ENCODE measurements around the gene MAG. TPM values are rescaled to one million over a fixed set of nuclear protein-coding genes. Genes with fewer than 3 reads are reported as not detected.

The MAG gene
- total RNA-seq, 2 experiments from 2014 or later: not detected

DNA sequence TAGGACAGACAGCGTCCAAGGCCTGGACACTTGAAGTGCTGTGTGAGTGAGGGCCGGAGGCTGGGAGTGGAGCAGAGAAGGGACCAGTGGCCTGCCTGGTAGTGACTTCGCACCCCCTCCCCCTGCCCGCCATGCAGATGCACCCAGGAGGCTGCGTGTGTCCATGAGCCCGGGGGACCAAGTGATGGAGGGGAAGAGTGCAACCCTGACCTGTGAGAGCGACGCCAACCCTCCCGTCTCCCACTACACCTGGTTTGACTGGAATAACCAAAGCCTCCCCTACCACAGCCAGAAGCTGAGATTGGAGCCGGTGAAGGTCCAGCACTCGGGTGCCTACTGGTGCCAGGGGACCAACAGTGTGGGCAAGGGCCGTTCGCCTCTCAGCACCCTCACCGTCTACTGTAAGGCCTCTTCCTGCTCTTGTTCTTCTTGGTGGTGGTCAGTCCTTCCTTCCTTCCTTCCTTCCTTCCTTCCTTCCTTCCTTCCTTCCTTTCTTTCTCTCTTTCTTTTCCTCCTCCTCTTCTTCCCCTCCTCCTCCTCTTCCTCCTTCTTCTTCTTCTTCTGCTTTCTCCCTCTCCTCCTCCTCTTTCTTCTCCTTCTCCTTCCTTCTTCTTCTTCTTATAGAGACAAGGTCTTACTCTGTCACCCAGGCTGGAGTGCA, 49.7 kb downstream of the MAG start:
- intact Hi-C loops (cut with DNase I, micrococcal nuclease): no loop called here
- Histone ChIP-seq H3K4me3 (ENCODE audit: low read length) (no peak overlapping the region), H3K27ac (ENCODE audit: low read depth in 1 of 2, low read length in 2 of 2) (no peak overlapping the region), H3K9me3 (ENCODE audit: control insufficient read depth in 1 of 2, insufficient read depth in 1 of 2, low read length in 2 of 2) (no peaks in the 10 kb centered on the region), H3K36me3 (ENCODE audit: insufficient read depth, low read length) (no peaks in the 10 kb centered on the region), H3K4me1 (ENCODE audit: insufficient read depth, low read length) (peaks cover 11% of the 10 kb centered on the region), H3K27me3 (ENCODE audit: control insufficient read depth in 1 of 2, insufficient read depth in 2 of 2, low read length in 2 of 2) (peaks cover 0 to 2% of the 10 kb centered on the region in 2 experiments)
- H3K36me3 Mint-ChIP-seq (ENCODE audit: low read depth): no peaks in the 10 kb centered on the region
- DNase-seq (no peak), ATAC-seq (ENCODE audit: poor library complexity) (no peak)
- H3K9me3 Mint-ChIP-seq: no peaks in the 10 kb centered on the region
- CTCF ChIA-PET: no interaction called here
- H3K27ac Mint-ChIP-seq: no peak overlapping the region
- H3K4me3 Mint-ChIP-seq: no peak overlapping the region
- peaks cover 3% of the 10 kb centered on the region for H3K27me3 Mint-ChIP-seq
- POLR2A ChIA-PET: no interaction called here
- TF ChIP-seq, protein P1, sequence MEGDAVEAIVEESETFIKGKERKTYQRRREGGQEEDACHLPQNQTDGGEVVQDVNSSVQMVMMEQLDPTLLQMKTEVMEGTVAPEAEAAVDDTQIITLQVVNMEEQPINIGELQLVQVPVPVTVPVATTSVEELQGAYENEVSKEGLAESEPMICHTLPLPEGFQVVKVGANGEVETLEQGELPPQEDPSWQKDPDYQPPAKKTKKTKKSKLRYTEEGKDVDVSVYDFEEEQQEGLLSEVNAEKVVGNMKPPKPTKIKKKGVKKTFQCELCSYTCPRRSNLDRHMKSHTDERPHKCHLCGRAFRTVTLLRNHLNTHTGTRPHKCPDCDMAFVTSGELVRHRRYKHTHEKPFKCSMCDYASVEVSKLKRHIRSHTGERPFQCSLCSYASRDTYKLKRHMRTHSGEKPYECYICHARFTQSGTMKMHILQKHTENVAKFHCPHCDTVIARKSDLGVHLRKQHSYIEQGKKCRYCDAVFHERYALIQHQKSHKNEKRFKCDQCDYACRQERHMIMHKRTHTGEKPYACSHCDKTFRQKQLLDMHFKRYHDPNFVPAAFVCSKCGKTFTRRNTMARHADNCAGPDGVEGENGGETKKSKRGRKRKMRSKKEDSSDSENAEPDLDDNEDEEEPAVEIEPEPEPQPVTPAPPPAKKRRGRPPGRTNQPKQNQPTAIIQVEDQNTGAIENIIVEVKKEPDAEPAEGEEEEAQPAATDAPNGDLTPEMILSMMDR (IDR thresholded peaks at IDR 0.05): no peak
- H3K4me1 Mint-ChIP-seq (ENCODE audit: low read depth): peaks cover 12% of the 10 kb centered on the region

DNA sequence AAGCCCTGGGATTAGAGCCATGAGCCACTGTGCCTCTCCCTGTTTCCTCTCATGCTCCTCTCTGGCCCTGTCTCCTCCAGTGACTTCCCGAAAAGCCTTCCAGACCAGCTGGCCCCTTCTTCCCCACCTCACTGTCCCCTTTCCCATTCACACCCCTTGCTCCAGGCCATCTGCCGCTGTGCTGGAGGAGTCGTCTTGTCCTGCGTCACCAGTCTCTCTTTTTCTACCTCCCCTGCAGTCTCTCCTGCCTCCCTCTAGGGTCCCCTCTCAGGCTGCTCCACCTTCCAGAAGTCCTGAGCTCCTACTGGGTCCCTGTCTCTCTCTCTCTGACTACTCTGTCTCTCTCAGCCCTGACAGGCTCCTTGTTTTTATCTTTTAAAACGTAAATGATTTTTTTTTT, 50.5 kb downstream of the MAG start:
- ATAC-seq (ENCODE audit: poor library complexity) (no peak), DNase-seq (no peak)
- Histone ChIP-seq H3K36me3 (ENCODE audit: insufficient read depth, low read length) (no peaks in the 10 kb centered on the region), H3K27me3 (ENCODE audit: control insufficient read depth in 1 of 2, insufficient read depth in 2 of 2, low read length in 2 of 2) (peaks cover 0 to 2% of the 10 kb centered on the region in 2 experiments), H3K4me3 (ENCODE audit: low read length) (no peak overlapping the region), H3K27ac (ENCODE audit: low read depth in 1 of 2, low read length in 2 of 2) (no peak overlapping the region), H3K4me1 (ENCODE audit: insufficient read depth, low read length) (peaks cover 18% of the 10 kb centered on the region), H3K9me3 (ENCODE audit: control insufficient read depth in 1 of 2, insufficient read depth in 1 of 2, low read length in 2 of 2) (no peaks in the 10 kb centered on the region)
- Mint-ChIP-seq H3K9me3 (no peaks in the 10 kb centered on the region), H3K4me3 (no peak overlapping the region), H3K27ac (no peak overlapping the region), H3K27me3 (peaks cover 9% of the 10 kb centered on the region), H3K36me3 (ENCODE audit: low read depth) (no peaks in the 10 kb centered on the region), H3K4me1 (ENCODE audit: low read depth) (peaks cover 19% of the 10 kb centered on the region)
- ChIA-PET CTCF (no interaction called here), POLR2A (no interaction called here)
- TF ChIP-seq, protein P1 (IDR thresholded peaks at IDR 0.05): no peak
- intact Hi-C loops (cut with DNase I, micrococcal nuclease): no loop called here

DNA sequence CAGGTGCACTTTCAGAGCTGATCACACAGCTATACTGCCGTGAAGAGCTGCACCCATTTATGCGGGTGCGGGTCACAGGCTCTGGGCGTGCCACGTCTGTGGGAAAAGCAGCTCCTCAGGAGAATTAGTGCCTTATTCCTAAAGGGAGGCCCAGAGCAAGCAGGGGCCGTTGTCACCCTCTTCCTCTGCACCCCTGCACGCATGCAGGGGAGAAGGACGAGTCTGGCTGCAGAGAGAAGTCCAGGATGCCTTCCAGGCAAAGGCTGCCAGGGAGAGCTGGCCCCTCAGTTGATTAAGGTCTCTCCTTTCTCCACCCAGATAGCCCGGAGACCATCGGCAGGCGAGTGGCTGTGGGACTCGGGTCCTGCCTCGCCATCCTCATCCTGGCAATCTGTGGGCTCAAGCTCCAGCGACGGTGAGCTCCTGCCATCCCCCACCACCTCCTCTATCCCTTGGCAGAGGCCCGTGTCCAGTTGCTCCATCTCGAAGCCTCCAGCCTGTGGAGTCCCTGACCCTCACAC, 52.6 kb downstream of the MAG start:
- no peaks in the 10 kb centered on the region for H3K9me3 Mint-ChIP-seq
- TF ChIP-seq, protein P1 (IDR thresholded peaks at IDR 0.05): no peak
- no peaks in the 10 kb centered on the region for H3K36me3 Mint-ChIP-seq (ENCODE audit: low read depth)
- no peak overlapping the region for H3K27ac Mint-ChIP-seq
- ChIA-PET CTCF (interaction anchor here (0.5 kb wide), 1 partner anchor 111 kb away, joined by 3 read pairs; no protein-coding TSS in a partner anchor), POLR2A (no interaction called here)
- Histone ChIP-seq H3K9me3 (ENCODE audit: control insufficient read depth in 1 of 2, insufficient read depth in 1 of 2, low read length in 2 of 2) (no peaks in the 10 kb centered on the region), H3K4me3 (ENCODE audit: low read length) (no peak overlapping the region), H3K27ac (ENCODE audit: low read depth in 1 of 2, low read length in 2 of 2) (no peak overlapping the region), H3K27me3 (ENCODE audit: control insufficient read depth in 1 of 2, insufficient read depth in 2 of 2, low read length in 2 of 2) (peaks cover 0 to 2% of the 10 kb centered on the region in 2 experiments), H3K36me3 (ENCODE audit: insufficient read depth, low read length) (no peaks in the 10 kb centered on the region), H3K4me1 (ENCODE audit: insufficient read depth, low read length) (peaks cover 30% of the 10 kb centered on the region)
- DNase-seq (peak in 1 of 14 experiments; percentile 20), ATAC-seq (ENCODE audit: poor library complexity) (no peak)
- intact Hi-C loops (cut with DNase I, micrococcal nuclease): no loop called here
- H3K4me1 Mint-ChIP-seq (ENCODE audit: low read depth): peaks cover 26% of the 10 kb centered on the region
- peaks cover 9% of the 10 kb centered on the region for H3K27me3 Mint-ChIP-seq
- H3K4me3 Mint-ChIP-seq: no peak overlapping the region

All from CD4-positive, alpha-beta T cell (primary cell).